ENCODE results near the gene HSP90AB1.

DNA sequence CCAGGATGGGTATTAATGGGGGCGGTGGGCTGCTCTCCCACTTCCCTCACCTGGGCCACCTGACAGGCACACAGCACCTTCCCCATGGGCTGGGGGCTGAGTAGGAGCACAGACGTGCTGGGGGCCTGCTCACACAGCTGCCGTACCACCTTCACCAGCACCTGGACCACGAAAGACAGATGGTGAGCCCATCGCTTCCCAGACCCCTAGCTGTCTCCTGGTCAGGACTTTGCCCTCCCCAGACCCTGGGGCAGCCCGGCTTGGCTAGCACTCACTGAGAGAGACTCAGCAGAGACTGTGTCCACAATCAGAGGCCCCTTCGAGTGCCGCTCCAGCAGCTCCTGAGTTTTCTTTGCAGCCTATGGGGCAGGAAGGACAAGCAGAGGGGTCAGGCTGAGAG lies 54.2 kb downstream of the HSP90AB1 start:
- no peak for TF ChIP-seq POLR2A (IDR thresholded peaks at IDR 0.05)
- TF ChIP-seq, protein P1, sequence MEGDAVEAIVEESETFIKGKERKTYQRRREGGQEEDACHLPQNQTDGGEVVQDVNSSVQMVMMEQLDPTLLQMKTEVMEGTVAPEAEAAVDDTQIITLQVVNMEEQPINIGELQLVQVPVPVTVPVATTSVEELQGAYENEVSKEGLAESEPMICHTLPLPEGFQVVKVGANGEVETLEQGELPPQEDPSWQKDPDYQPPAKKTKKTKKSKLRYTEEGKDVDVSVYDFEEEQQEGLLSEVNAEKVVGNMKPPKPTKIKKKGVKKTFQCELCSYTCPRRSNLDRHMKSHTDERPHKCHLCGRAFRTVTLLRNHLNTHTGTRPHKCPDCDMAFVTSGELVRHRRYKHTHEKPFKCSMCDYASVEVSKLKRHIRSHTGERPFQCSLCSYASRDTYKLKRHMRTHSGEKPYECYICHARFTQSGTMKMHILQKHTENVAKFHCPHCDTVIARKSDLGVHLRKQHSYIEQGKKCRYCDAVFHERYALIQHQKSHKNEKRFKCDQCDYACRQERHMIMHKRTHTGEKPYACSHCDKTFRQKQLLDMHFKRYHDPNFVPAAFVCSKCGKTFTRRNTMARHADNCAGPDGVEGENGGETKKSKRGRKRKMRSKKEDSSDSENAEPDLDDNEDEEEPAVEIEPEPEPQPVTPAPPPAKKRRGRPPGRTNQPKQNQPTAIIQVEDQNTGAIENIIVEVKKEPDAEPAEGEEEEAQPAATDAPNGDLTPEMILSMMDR (IDR thresholded peaks at IDR 0.05): no peak
